ENCODE data around the gene PSTPIP1. TPM values are rescaled to one million over a fixed set of nuclear protein-coding genes. Genes with fewer than 3 reads are reported as not detected.
A peak's percentile ranks its signal among the peaks of the same experiment; 100 is the strongest.

Gene PSTPIP1
- total and polyA plus RNA-seq, 2 of the 13 experiments (the other 11 are each of a cell fraction or from before 2014, with no cell fraction given): 4.4 to 8.7 TPM

DNA sequence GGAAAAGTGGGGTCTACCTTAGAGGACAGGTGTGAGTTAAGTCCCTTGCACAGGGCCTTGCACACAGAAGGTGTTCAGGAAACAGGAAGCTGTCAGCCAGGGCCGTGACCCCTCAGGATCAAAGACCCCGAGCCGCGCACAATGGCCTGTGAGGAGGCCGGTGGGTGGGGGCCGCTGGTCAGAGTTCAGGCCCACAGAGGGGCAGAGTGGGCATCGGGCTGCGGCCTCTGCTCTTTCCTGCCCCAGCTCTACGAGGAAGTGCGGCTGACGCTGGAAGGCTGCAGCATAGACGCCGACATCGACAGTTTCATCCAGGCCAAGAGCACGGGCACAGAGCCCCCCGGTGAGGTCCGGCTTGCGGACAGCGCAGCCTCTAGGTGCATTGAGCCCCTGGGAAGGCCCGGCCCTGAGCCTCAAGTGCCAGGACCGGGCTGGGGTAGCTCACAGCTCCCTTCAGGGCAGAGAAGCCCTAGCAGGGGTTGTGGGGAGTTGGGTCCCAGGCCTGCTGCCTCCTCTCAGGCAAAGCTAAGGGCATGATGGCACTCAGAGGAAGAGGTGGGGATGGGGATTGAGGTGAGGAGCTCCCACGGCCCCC, 37.2 kb downstream of the PSTPIP1 start (continued):
- TF ChIP-seq THAP9 (CRISPR knock-in tag; IDR thresholded peaks at IDR 0.05; ENCODE audit: borderline replicate concordance) (peak; percentile 65; the same call in 1 of the 2 replicates), ZNF770 (CRISPR knock-in tag; IDR thresholded peaks at IDR 0.05) (peak; percentile 58), HNRNPLL (IDR thresholded peaks at IDR 0.05; ENCODE audit: low read depth, low read length, poor library complexity, severe bottlenecking) (peak; percentile 22), TEAD3 (CRISPR knock-in tag; optimal IDR thresholded peaks at IDR 0.05; ENCODE audit: borderline replicate concordance) (peak; percentile 16), ZNF546 (CRISPR knock-in tag; conservative IDR thresholded peaks at IDR 0.05) (no peak), NR2F6 (IDR thresholded peaks at IDR 0.05) (peak; percentile 94), NR2F6 (CRISPR knock-in tag; IDR thresholded peaks at IDR 0.05) (peak; percentile 96)
- TF ChIP-seq, protein P1, sequence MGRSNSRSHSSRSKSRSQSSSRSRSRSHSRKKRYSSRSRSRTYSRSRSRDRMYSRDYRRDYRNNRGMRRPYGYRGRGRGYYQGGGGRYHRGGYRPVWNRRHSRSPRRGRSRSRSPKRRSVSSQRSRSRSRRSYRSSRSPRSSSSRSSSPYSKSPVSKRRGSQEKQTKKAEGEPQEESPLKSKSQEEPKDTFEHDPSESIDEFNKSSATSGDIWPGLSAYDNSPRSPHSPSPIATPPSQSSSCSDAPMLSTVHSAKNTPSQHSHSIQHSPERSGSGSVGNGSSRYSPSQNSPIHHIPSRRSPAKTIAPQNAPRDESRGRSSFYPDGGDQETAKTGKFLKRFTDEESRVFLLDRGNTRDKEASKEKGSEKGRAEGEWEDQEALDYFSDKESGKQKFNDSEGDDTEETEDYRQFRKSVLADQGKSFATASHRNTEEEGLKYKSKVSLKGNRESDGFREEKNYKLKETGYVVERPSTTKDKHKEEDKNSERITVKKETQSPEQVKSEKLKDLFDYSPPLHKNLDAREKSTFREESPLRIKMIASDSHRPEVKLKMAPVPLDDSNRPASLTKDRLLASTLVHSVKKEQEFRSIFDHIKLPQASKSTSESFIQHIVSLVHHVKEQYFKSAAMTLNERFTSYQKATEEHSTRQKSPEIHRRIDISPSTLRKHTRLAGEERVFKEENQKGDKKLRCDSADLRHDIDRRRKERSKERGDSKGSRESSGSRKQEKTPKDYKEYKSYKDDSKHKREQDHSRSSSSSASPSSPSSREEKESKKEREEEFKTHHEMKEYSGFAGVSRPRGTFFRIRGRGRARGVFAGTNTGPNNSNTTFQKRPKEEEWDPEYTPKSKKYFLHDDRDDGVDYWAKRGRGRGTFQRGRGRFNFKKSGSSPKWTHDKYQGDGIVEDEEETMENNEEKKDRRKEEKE (IDR thresholded peaks at IDR 0.05): no peak
- TF ChIP-seq, protein P2, sequence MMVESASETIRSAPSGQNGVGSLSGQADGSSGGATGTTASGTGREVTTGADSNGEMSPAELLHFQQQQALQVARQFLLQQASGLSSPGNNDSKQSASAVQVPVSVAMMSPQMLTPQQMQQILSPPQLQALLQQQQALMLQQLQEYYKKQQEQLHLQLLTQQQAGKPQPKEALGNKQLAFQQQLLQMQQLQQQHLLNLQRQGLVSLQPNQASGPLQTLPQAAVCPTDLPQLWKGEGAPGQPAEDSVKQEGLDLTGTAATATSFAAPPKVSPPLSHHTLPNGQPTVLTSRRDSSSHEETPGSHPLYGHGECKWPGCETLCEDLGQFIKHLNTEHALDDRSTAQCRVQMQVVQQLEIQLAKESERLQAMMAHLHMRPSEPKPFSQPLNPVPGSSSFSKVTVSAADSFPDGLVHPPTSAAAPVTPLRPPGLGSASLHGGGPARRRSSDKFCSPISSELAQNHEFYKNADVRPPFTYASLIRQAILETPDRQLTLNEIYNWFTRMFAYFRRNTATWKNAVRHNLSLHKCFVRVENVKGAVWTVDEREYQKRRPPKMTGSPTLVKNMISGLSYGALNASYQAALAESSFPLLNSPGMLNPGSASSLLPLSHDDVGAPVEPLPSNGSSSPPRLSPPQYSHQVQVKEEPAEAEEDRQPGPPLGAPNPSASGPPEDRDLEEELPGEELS (CRISPR knock-in tag; IDR thresholded peaks at IDR 0.05): peak; percentile 60; the same call in 1 of the 2 replicates
- TF ChIP-seq, protein P3, sequence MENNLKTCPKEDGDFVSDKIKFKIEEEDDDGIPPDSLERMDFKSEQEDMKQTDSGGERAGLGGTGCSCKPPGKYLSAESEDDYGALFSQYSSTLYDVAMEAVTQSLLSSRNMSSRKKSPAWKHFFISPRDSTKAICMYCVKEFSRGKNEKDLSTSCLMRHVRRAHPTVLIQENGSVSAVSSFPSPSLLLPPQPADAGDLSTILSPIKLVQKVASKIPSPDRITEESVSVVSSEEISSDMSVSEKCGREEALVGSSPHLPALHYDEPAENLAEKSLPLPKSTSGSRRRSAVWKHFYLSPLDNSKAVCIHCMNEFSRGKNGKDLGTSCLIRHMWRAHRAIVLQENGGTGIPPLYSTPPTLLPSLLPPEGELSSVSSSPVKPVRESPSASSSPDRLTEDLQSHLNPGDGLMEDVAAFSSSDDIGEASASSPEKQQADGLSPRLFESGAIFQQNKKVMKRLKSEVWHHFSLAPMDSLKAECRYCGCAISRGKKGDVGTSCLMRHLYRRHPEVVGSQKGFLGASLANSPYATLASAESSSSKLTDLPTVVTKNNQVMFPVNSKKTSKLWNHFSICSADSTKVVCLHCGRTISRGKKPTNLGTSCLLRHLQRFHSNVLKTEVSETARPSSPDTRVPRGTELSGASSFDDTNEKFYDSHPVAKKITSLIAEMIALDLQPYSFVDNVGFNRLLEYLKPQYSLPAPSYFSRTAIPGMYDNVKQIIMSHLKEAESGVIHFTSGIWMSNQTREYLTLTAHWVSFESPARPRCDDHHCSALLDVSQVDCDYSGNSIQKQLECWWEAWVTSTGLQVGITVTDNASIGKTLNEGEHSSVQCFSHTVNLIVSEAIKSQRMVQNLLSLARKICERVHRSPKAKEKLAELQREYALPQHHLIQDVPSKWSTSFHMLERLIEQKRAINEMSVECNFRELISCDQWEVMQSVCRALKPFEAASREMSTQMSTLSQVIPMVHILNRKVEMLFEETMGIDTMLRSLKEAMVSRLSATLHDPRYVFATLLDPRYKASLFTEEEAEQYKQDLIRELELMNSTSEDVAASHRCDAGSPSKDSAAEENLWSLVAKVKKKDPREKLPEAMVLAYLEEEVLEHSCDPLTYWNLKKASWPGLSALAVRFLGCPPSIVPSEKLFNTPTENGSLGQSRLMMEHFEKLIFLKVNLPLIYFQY (CRISPR knock-in tag; IDR thresholded peaks at IDR 0.05; ENCODE audit: borderline replicate concordance): no peak
- TF ChIP-seq, protein P4, sequence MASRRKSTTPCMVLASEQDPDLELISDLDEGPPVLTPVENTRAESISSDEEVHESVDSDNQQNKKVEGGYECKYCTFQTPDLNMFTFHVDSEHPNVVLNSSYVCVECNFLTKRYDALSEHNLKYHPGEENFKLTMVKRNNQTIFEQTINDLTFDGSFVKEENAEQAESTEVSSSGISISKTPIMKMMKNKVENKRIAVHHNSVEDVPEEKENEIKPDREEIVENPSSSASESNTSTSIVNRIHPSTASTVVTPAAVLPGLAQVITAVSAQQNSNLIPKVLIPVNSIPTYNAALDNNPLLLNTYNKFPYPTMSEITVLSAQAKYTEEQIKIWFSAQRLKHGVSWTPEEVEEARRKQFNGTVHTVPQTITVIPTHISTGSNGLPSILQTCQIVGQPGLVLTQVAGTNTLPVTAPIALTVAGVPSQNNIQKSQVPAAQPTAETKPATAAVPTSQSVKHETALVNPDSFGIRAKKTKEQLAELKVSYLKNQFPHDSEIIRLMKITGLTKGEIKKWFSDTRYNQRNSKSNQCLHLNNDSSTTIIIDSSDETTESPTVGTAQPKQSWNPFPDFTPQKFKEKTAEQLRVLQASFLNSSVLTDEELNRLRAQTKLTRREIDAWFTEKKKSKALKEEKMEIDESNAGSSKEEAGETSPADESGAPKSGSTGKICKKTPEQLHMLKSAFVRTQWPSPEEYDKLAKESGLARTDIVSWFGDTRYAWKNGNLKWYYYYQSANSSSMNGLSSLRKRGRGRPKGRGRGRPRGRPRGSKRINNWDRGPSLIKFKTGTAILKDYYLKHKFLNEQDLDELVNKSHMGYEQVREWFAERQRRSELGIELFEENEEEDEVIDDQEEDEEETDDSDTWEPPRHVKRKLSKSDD (CRISPR knock-in tag; IDR thresholded peaks at IDR 0.05; ENCODE audit: low read depth): no peak

Measured in HepG2 (cell line).